Progenitor cell of endocrine pancreas (in vitro differentiated cells): Measurements from ENCODE around the gene DNM3. TPM values are rescaled to one million over a fixed set of nuclear protein-coding genes. Genes with fewer than 3 reads are reported as not detected.

Experiments used
- DNase-seq: peaks from one replicate; pipeline ENCODE4 v3.0.0; 2021; ENCODE audit warnings: low spot score; ENCODE audit not compliant: unreplicated experiment
- H3K27ac Mint-ChIP-seq: 2 replicates; pipeline ENCODE4 v1.8.0; 2021; ENCODE audit warnings: mild to moderate bottlenecking, moderate library complexity, mixed read lengths
- H3K27me3 Mint-ChIP-seq: 2 replicates; pipeline ENCODE4 v1.8.0; 2021; ENCODE audit warnings: mixed read lengths
- H3K36me3 Mint-ChIP-seq: 2 replicates; pipeline ENCODE4 v1.8.0; 2022; ENCODE audit warnings: mixed read lengths; ENCODE audit not compliant: insufficient read depth
- H3K4me1 Mint-ChIP-seq: 2 replicates; pipeline ENCODE4 v1.8.0; 2021; ENCODE audit warnings: low read depth, mixed read lengths
- H3K4me3 Mint-ChIP-seq: 2 replicates; pipeline ENCODE4 v1.8.0; 2021; ENCODE audit warnings: low read depth, mild to moderate bottlenecking, moderate library complexity, mixed read lengths
- H3K9me3 Mint-ChIP-seq: 2 replicates; pipeline ENCODE4 v1.8.0; 2021; ENCODE audit warnings: low read depth, mixed read lengths
- total RNA-seq: library from RNA; stranded (reverse); gene quantifications from 2 replicates; pipeline ENCODE4 v1.2.1, GENCODE V29; 2021
- TF ChIP-seq, protein P1 (sequence below): fragments of 200-600 bp; sonication (generic); IDR thresholded peaks from one replicate; pipeline ENCODE4 v1.5.0; 2021; ENCODE audit warnings: antibody characterized with exemption, mild to moderate bottlenecking; ENCODE audit not compliant: unreplicated experiment

The DNM3 gene
- total RNA-seq, 1 donor from 2014 or later: 0.48 TPM

DNA sequence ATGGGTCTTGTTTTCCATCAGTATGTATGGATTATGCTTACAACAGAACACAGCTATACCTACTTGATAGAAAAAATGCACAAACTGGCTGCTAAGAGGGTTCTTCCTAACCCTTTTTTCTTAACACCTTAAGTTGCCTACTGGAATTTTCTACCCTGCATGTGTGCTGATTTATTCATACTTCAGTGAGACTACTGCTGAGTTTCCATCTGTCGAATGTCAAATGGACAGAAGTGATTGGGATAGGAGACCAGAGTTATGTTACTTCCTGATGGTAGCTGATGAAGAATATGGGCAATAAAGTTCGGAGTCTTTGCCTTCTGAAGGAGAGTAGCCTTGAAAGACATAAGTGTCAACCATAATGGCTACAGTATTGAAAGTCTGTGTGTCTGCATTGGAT lies 6.5 kb upstream of the DNM3 start:
- Mint-ChIP-seq H3K27ac (no peak overlapping the region), H3K27me3 (peaks cover 19% of the 10 kb centered on the region), H3K4me1 (no peaks in the 10 kb centered on the region), H3K36me3 (no peaks in the 10 kb centered on the region), H3K9me3 (no peaks in the 10 kb centered on the region), H3K4me3 (no peak overlapping the region)
- TF ChIP-seq, protein P1, sequence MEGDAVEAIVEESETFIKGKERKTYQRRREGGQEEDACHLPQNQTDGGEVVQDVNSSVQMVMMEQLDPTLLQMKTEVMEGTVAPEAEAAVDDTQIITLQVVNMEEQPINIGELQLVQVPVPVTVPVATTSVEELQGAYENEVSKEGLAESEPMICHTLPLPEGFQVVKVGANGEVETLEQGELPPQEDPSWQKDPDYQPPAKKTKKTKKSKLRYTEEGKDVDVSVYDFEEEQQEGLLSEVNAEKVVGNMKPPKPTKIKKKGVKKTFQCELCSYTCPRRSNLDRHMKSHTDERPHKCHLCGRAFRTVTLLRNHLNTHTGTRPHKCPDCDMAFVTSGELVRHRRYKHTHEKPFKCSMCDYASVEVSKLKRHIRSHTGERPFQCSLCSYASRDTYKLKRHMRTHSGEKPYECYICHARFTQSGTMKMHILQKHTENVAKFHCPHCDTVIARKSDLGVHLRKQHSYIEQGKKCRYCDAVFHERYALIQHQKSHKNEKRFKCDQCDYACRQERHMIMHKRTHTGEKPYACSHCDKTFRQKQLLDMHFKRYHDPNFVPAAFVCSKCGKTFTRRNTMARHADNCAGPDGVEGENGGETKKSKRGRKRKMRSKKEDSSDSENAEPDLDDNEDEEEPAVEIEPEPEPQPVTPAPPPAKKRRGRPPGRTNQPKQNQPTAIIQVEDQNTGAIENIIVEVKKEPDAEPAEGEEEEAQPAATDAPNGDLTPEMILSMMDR: no peak
- no peak for DNase-seq

DNA sequence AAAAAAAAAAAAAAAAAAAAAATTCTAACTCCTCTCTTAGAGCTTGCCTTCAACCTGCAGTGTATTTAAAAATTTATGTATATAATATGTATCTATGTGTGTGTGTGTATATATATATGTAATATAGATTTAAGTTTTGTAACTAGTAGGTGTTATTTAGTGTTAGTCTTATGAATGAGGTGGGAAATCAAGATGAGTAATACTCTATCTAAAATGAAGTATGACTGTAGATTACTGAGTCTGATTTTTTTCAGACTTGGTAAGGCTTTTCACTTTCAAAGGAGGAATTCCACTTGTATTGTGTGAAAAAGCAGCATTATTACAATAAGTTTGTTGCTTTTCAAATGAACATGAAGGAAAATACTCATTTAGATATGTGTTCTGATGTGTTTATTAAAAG lies 5.4 kb upstream of the DNM3 start:
- H3K4me1 Mint-ChIP-seq: peaks cover 5% of the 10 kb centered on the region
- no peak for DNase-seq
- H3K27ac Mint-ChIP-seq: no peak overlapping the region
- no peak overlapping the region for H3K4me3 Mint-ChIP-seq
- H3K36me3 Mint-ChIP-seq: no peaks in the 10 kb centered on the region
- H3K9me3 Mint-ChIP-seq: no peaks in the 10 kb centered on the region
- H3K27me3 Mint-ChIP-seq: peaks cover 29% of the 10 kb centered on the region
- TF ChIP-seq, protein P1: no peak

DNA sequence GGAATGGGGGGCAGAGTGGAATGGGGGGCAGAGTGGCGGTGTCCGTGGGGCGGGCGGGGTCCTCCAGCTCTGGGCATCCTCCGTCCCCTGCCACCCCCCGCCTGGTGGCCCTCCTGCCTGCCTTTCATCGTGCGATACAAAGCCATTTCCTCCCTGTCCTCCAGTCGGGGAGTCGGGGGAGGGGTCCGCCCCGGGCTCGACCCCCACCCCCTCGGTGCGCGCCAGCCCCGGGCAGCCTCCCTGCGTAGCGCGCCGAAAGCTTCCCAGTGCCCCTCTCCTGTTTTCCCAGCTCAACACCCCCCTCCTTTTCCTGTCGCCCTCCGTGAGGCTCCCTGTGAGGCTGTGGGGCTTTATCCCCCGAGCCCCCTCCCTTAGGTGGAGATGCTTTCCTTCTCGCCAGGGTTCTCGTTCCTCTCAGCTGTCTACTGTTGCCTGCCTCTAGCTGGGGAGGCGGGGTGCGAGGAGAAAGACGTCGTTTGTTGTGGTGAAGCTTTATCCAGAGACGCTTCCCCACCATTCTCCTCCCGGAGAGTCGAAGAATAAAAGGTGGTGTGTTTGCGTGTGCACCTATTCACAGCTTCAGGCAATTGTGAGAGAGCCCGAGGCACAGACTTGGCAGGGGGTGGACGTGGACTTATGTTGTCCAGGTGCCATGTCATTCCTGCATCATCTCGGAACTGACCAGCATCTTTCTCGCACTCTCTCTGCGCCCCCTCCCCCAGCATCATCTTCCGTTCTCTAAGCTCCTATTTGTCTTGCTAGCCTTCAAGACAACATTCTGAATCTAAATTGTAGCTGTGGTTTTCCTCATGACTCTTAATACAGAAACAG lies 848 bp downstream of the DNM3 start:
- no peaks in the 10 kb centered on the region for H3K36me3 Mint-ChIP-seq
- peaks cover 8% of the 10 kb centered on the region for H3K4me1 Mint-ChIP-seq
- no peaks in the 10 kb centered on the region for H3K9me3 Mint-ChIP-seq
- peaks cover 61% of the 10 kb centered on the region for H3K27me3 Mint-ChIP-seq
- H3K27ac Mint-ChIP-seq: no peak overlapping the region
- no peak for DNase-seq
- H3K4me3 Mint-ChIP-seq: peak overlapping the region; percentile 76
- TF ChIP-seq, protein P1: no peak

DNA sequence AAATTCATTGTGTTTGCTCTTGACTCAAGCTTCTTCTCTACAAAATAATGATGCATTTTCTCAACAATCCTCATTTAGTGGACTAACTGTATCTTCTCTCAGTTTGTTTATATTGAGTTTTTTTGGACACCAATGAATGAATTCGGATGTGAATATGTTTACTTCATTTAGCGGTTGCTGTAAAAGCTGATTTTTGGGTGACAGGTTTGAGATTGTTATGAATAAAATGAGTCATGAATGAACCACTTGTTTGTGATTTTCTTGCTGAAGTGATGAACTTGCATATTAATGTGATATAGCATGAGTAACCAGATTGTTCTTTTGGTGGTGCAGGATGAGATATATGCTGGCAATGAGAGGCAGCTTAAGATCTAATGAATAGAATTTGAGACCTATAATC lies 3.1 kb downstream of the DNM3 start:
- Mint-ChIP-seq H3K9me3 (no peaks in the 10 kb centered on the region), H3K27me3 (peaks cover 47% of the 10 kb centered on the region), H3K27ac (no peak overlapping the region)

DNA sequence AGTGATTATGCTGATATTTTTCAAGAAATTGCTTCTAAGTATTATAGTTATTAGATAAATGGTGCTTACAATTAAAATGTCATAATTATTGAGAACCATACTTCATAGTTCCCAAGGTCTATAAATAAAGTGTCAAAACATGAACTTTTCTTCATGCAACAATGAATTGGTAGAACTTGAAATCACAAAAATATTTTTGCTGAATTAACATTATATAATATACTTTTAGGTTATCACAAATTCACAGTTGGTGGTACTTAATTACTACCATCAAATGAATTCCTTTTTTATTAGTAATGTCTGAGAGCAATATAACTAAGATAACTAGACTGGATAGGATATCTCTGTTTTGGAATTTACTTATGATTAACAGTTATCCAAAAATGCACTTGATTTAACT lies 4.7 kb downstream of the DNM3 start:
- Mint-ChIP-seq H3K4me1 (peaks cover 8% of the 10 kb centered on the region), H3K27ac (no peak overlapping the region), H3K4me3 (no peak overlapping the region), H3K27me3 (peaks cover 34% of the 10 kb centered on the region), H3K9me3 (no peaks in the 10 kb centered on the region), H3K36me3 (no peaks in the 10 kb centered on the region)
- no peak for DNase-seq
- TF ChIP-seq, protein P1: no peak

More for the DNA sequence above, 3.1 kb downstream of the DNM3 start:
- no peaks in the 10 kb centered on the region for H3K36me3 Mint-ChIP-seq
- H3K4me3 Mint-ChIP-seq: no peak overlapping the region
- TF ChIP-seq, protein P1: no peak
- no peak for DNase-seq
- H3K4me1 Mint-ChIP-seq: peaks cover 8% of the 10 kb centered on the region
